CD8-positive, alpha-beta memory T cell (primary cell): ENCODE measurements around the gene MET. TPM values are rescaled to one million over a fixed set of nuclear protein-coding genes. Genes with fewer than 3 reads are reported as not detected.
"Not testable (repeated sequence)": the region's sequence is repeated elsewhere in the genome, so short reads cannot be mapped to it uniquely, and the experiment has no call there.

Experiments used
- CTCF ChIA-PET: fragments of 350-600 bp; sonication (Branson Sonifier 250); formaldehyde crosslinking; loops from one replicate; lab custom pipeline; 2021; ENCODE audit warnings: antibody characterized with exemption; lab: Charles Lee
- POLR2A ChIA-PET: fragments of 350-600 bp; sonication (Branson Sonifier 250); formaldehyde crosslinking; loops from one replicate; lab custom pipeline; 2021; ENCODE audit warnings: antibody characterized with exemption; lab: Charles Lee
- DNase-seq, 5 donors: peaks; one replicate each; pipeline versions ENCODE4 v3.0.0 to v3.0.0-alpha.2; 2020 to 2022; ENCODE audit warnings: mixed read lengths in 1 of 5
- H3K27ac ChIP-seq: one replicate; pipeline ENCODE4 v1.7.0; 2013; ENCODE audit warnings: low read depth, mild to moderate bottlenecking, low read length, moderate library complexity
- H3K27me3 ChIP-seq: 2 replicates; pipeline ENCODE4 v1.7.0; 2013; ENCODE audit warnings: low read length, mild to moderate bottlenecking; ENCODE audit not compliant: insufficient read depth, poor library complexity, severe bottlenecking
- H3K36me3 ChIP-seq: 2 replicates; pipeline ENCODE4 v1.7.0; 2013; ENCODE audit warnings: mild to moderate bottlenecking, low read length, moderate library complexity; ENCODE audit not compliant: insufficient read depth
- H3K4me1 ChIP-seq: 2 replicates; pipeline ENCODE4 v1.7.0; 2013; ENCODE audit warnings: mild to moderate bottlenecking, low read length, moderate library complexity; ENCODE audit not compliant: insufficient read depth
- H3K4me3 ChIP-seq: 2 replicates; pipeline ENCODE4 v1.7.0; 2013; ENCODE audit warnings: mild to moderate bottlenecking, low read length
- H3K9me3 ChIP-seq: 2 replicates; pipeline ENCODE4 v1.7.0; 2013; ENCODE audit warnings: mild to moderate bottlenecking, low read length
- H3K27ac Mint-ChIP-seq, 8 donors: one replicate each; pipeline ENCODE4 v1.8.0; 2020 to 2021; ENCODE audit warnings: mixed read lengths in 8 of 8, mild to moderate bottlenecking in 6 of 8, inconsistent platforms in 3 of 8, moderate library complexity in 3 of 8
- H3K27me3 Mint-ChIP-seq, 2 donors: one replicate each; pipeline ENCODE4 v1.8.0; 2020 to 2021; ENCODE audit warnings: mixed read lengths in 2 of 2, mild to moderate bottlenecking in 1 of 2, moderate library complexity in 1 of 2
- H3K36me3 Mint-ChIP-seq, 3 donors: one replicate each; pipeline ENCODE4 v1.8.0; 2020 to 2021; ENCODE audit warnings: mixed read lengths in 3 of 3, inconsistent platforms in 1 of 3, mild to moderate bottlenecking in 1 of 3
- H3K4me1 Mint-ChIP-seq, 3 donors: one replicate each; pipeline ENCODE4 v1.8.0; 2020 to 2021; ENCODE audit warnings: mixed read lengths in 3 of 3, inconsistent platforms in 1 of 3, mild to moderate bottlenecking in 1 of 3
- H3K4me3 Mint-ChIP-seq, 7 donors: one replicate each; pipeline ENCODE4 v1.8.0; 2020 to 2021; ENCODE audit warnings: mixed read lengths in 7 of 7, mild to moderate bottlenecking in 6 of 7, moderate library complexity in 4 of 7, inconsistent platforms in 2 of 7
- H3K9me3 Mint-ChIP-seq, 5 donors: one replicate each; pipeline ENCODE4 v1.8.0; 2020 to 2022; ENCODE audit warnings: mixed read lengths in 5 of 5, mild to moderate bottlenecking in 3 of 5, moderate library complexity in 2 of 5, inconsistent platforms in 1 of 5
- polyA plus RNA-seq: library from polyadenylated mRNA; unstranded; fragments of 300-500 nt; fragmentation: Illumina TruSeq; gene quantifications from one replicate; pipeline ENCODE4 v1.2.3, GENCODE V29; 2021
- total RNA-seq, 2 experiments: library from RNA; stranded (reverse); gene quantifications; one replicate each; pipeline ENCODE4 v1.2.3, GENCODE V29; 2021

MET gene
- total and polyA plus RNA-seq, 3 experiments from 2014 or later = 3.1 to 4.3 TPM; not detected in 1

DNA sequence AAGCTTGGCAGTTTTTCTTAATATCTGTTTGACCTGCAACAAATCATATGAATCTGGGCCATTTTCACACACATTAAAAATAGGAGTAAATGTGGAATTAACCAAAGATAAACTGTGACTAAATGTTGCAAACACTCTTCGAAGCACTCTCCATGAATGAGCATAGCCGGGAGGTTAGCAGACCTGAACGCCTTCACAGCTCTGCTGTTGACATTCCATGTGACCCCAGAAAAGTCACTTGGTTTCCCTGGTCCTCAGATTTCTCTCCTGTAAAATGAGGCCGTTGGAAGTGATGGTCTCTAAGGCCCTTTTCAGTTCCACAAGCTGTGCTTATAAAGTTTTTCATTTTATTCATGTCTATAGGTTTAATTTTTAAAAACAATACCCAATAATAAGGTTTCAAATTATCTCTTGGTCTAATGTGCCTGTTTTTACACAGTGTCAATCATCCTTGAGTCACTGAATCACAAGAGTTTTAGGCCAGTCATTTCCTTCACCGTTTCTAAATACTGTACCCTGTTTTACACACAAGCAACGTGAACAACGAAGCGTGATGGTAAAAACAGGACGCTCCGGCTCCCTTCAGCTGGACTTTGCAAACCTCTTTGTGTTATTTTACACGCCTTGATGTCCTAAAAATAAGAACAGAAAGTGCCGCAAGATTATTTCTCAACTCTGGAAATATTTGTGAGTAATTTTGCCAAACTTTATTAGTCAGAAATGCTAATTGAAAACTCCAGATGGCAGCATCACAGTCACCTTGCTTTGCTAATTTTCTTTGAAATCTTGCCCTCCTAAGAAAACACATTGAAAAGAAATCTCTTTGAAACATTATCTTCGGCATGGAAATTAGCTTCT lies 38.6 kb upstream of the MET start:
- POLR2A ChIA-PET = no interaction called here
- no peak for DNase-seq
- H3K27ac Mint-ChIP-seq = no peak overlapping the region
- Histone ChIP-seq H3K9me3 (no peaks in the 10 kb centered on the region), H3K4me3 (no peak overlapping the region), H3K27ac (no peak overlapping the region), H3K36me3 (no peaks in the 10 kb centered on the region), H3K27me3 (no peaks in the 10 kb centered on the region), H3K4me1 (no peaks in the 10 kb centered on the region)
- CTCF ChIA-PET = no interaction called here
- H3K27me3 Mint-ChIP-seq = peaks cover 0 to 6% of the 10 kb centered on the region in 2 donors
- H3K36me3 Mint-ChIP-seq = no peaks in the 10 kb centered on the region
- no peaks in the 10 kb centered on the region for H3K9me3 Mint-ChIP-seq
- no peak overlapping the region for H3K4me3 Mint-ChIP-seq
- peaks cover 0 to 3% (median 0%) of the 10 kb centered on the region in 3 donors for H3K4me1 Mint-ChIP-seq

DNA sequence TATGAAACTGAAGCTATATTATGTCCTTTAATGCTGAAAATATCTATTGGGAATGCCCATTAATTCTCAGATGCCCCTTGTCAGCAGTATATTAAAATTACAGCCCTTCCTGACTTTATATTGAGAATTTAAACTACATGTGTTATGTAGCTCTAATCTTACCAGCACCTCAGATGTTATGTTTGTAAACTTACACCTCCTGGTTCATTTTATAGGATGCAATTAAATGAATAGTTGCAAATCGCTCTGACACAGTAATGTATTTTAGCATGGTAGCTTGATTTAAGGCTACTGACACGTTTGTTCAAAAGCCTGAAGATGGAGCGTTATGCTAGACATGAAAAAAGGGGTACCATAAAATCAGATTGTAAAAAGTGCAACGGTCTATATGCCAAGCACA lies 35.0 kb upstream of the MET start:
- Histone ChIP-seq H3K9me3 (no peaks in the 10 kb centered on the region), H3K27me3 (no peaks in the 10 kb centered on the region), H3K4me1 (no peaks in the 10 kb centered on the region), H3K36me3 (no peaks in the 10 kb centered on the region), H3K27ac (no peak overlapping the region), H3K4me3 (no peak overlapping the region)
- no peak for DNase-seq
- CTCF ChIA-PET = no interaction called here
- Mint-ChIP-seq H3K36me3 (no peaks in the 10 kb centered on the region), H3K4me1 (no peaks in the 10 kb centered on the region), H3K27ac (no peak overlapping the region), H3K4me3 (no peak overlapping the region), H3K27me3 (peaks cover 0 to 6% of the 10 kb centered on the region in 2 donors), H3K9me3 (no peaks in the 10 kb centered on the region)
- POLR2A ChIA-PET = no interaction called here

DNA sequence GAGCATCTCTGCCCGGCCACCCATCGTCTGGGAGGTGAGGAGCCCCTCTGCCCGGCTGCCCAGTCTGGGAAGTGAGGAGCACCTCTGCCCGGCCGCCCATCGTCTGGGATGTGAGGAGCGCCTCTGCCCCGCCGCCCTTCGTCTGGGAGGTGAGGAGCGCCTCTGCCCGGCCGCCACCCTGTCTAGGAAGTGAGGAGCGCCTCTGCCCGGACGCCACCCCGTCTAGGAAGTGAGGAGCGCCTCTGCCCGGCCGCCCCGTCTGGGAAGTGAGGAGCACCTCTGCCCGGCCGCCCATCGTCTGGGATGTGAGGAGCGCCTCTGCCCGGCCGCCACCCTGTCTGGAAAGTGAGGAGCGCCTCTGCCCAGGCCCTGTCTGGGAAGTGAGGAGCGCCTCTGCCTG lies 33.4 kb upstream of the MET start:
- CTCF ChIA-PET, H3K27me3 Mint-ChIP-seq, H3K4me3 Mint-ChIP-seq, DNase-seq, H3K4me3 ChIP-seq, H3K27ac Mint-ChIP-seq, H3K36me3 ChIP-seq, H3K4me1 Mint-ChIP-seq, H3K9me3 ChIP-seq, H3K9me3 Mint-ChIP-seq, H3K4me1 ChIP-seq, H3K27ac ChIP-seq, H3K27me3 ChIP-seq, POLR2A ChIA-PET, H3K36me3 Mint-ChIP-seq: not testable (repeated sequence)

DNA sequence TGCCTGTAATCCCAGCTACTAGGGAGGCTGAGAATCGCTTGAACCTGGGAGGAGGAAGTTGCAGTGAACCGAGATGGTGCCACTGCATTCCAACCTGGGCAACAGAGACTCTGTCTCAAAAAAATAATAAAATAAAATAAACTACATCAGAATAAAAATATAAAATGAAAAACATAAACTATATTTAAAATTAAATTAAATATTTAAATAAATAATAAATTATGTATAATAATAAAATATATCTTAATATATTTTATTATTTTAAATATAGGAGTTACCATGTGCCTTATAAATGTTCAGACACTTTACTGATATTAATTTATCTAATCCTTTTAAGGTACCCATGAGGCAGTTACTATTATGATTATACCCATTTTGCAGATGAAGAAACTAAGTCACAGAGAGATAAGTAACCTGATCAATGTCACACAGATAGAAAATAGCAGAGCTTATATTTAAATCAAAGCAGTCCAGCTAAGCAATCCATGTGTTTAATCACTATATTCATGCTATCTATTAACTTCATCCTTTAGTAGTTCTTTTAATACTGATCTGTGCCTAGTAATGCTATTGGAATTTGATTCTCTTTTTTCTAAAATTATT lies 30.3 kb upstream of the MET start:
- no peaks in the 10 kb centered on the region for H3K4me1 ChIP-seq
- Mint-ChIP-seq H3K4me3 (no peak overlapping the region), H3K4me1 (no peaks in the 10 kb centered on the region), H3K27me3 (peaks cover 0 to 6% of the 10 kb centered on the region in 2 donors), H3K27ac (no peak overlapping the region), H3K36me3 (no peaks in the 10 kb centered on the region), H3K9me3 (no peaks in the 10 kb centered on the region)
- no peak for DNase-seq
- no peak overlapping the region for H3K27ac ChIP-seq
- no peaks in the 10 kb centered on the region for H3K27me3 ChIP-seq
- ChIA-PET POLR2A (no interaction called here), CTCF (no interaction called here)
- H3K9me3 ChIP-seq = no peaks in the 10 kb centered on the region
- H3K36me3 ChIP-seq = no peaks in the 10 kb centered on the region
- H3K4me3 ChIP-seq = no peak overlapping the region

DNA sequence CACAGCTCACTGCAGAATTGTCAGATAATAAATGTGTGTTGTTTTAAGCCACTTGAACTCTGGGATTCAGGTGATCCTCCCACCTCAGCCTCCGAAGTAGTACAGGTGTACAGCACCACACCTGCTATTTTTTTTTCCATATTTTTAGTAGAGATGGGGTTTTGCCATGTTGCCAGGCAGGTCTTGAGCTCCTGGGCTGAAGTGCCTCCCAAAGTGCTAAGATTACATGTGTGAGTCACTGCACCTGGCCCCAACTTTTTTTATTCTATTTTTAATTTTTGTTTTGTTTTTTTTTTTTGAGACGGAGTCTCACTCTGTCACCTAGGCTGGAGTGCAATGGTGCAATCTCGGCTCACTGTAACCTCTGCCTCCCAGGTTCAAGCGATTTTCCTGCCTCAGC lies 28.8 kb upstream of the MET start:
- H3K4me3 Mint-ChIP-seq, H3K9me3 Mint-ChIP-seq, CTCF ChIA-PET: not testable (repeated sequence)

GRCh38 chr7:116644628-116645027 lies 27.4 kb upstream of the MET start:
- ChIA-PET POLR2A (no interaction called here), CTCF (no interaction called here)
- Mint-ChIP-seq H3K27me3 (peaks cover 0 to 22% of the 10 kb centered on the region in 2 donors), H3K27ac (no peak overlapping the region), H3K36me3 (no peaks in the 10 kb centered on the region), H3K4me1 (no peaks in the 10 kb centered on the region), H3K4me3 (no peak overlapping the region), H3K9me3 (no peaks in the 10 kb centered on the region)
- H3K27ac ChIP-seq = no peak overlapping the region
- H3K4me3 ChIP-seq = no peak overlapping the region
- H3K36me3 ChIP-seq = no peaks in the 10 kb centered on the region
- no peaks in the 10 kb centered on the region for H3K4me1 ChIP-seq
- DNase-seq = no peak
- no peaks in the 10 kb centered on the region for H3K27me3 ChIP-seq
- H3K9me3 ChIP-seq = no peaks in the 10 kb centered on the region

More for the DNA sequence above, 28.8 kb upstream of the MET start:
- peaks cover 0 to 13% of the 10 kb centered on the region in 2 donors for H3K27me3 Mint-ChIP-seq
- H3K27ac Mint-ChIP-seq, DNase-seq, H3K27me3 ChIP-seq, H3K4me1 Mint-ChIP-seq, POLR2A ChIA-PET, H3K27ac ChIP-seq, H3K36me3 Mint-ChIP-seq, H3K36me3 ChIP-seq, H3K4me1 ChIP-seq, H3K4me3 ChIP-seq, H3K9me3 ChIP-seq: not testable (repeated sequence)

GRCh38 chr7:116647290-116647689 lies 24.7 kb upstream of the MET start:
- no peak overlapping the region for H3K4me3 ChIP-seq
- H3K27me3 ChIP-seq = no peaks in the 10 kb centered on the region
- Mint-ChIP-seq H3K27ac (no peak overlapping the region), H3K4me3 (no peak overlapping the region), H3K9me3 (no peaks in the 10 kb centered on the region), H3K4me1 (no peaks in the 10 kb centered on the region), H3K27me3 (peaks cover 2 to 36% of the 10 kb centered on the region in 2 donors), H3K36me3 (peaks cover 0 to under 1% (median 0%) of the 10 kb centered on the region in 3 donors)
- ChIA-PET CTCF (no interaction called here), POLR2A (no interaction called here)
- no peaks in the 10 kb centered on the region for H3K9me3 ChIP-seq
- H3K4me1 ChIP-seq = no peaks in the 10 kb centered on the region
- no peak for DNase-seq
- no peaks in the 10 kb centered on the region for H3K36me3 ChIP-seq
- H3K27ac ChIP-seq = no peak overlapping the region

GRCh38 chr7:116647861-116648260 lies 24.1 kb upstream of the MET start:
- Histone ChIP-seq H3K36me3 (no peaks in the 10 kb centered on the region), H3K27ac (no peak overlapping the region), H3K9me3 (no peaks in the 10 kb centered on the region), H3K4me3 (no peak overlapping the region), H3K4me1 (no peaks in the 10 kb centered on the region), H3K27me3 (no peaks in the 10 kb centered on the region)
- Mint-ChIP-seq H3K36me3 (peaks cover 0 to 1% (median 0%) of the 10 kb centered on the region in 3 donors), H3K4me3 (no peak overlapping the region), H3K27me3 (peaks cover 2 to 36% of the 10 kb centered on the region in 2 donors), H3K4me1 (no peaks in the 10 kb centered on the region), H3K9me3 (no peaks in the 10 kb centered on the region), H3K27ac (no peak overlapping the region)
- CTCF ChIA-PET = no interaction called here
- no peak for DNase-seq
- POLR2A ChIA-PET = no interaction called here
